COLO668 (cell line): ENCODE measurements around the gene SULT1A2.
"Not testable (repeated sequence)": the region's sequence is repeated elsewhere in the genome, so short reads cannot be mapped to it uniquely, and the experiment has no call there.

Source experiments
- DNase-seq: peaks from one replicate; lab custom pipeline; 2025; ENCODE audit not compliant: unreplicated experiment; lab: John Stamatoyannopoulos, UW

SULT1A2 gene

GRCh38 chr16:28609631-28610594 is 13.1 kb upstream of the SULT1A2 start, which contains the start of gene SULT1A1:
SULT1A1 (minus strand) TSS chr16:28610044; CDS start chr16:28608855, 1,189 bp downstream.
- DNase-seq: no peak

- DNase-seq: not testable (repeated sequence)
These were observed 12.2 kb upstream of the SULT1A2 start for GRCh38 chr16:28608867-28609596.

DNA sequence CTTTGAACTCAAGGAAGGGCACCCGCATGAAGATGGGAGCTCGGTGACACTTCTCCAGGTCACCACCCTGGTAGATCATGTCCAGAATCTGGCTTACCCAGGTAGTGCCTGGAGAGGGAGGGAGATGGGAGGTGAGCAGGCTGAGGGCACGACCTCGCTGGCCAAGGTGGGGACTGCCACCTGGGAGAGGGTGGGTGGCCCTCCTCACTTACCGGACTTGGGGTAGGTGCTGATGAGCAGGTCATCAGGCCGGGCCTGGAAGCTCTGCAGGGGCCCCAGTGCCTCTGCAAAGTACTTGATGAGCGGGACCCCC is 11.6 kb upstream of the SULT1A2 start:
- DNase-seq: not testable (repeated sequence)

DNA sequence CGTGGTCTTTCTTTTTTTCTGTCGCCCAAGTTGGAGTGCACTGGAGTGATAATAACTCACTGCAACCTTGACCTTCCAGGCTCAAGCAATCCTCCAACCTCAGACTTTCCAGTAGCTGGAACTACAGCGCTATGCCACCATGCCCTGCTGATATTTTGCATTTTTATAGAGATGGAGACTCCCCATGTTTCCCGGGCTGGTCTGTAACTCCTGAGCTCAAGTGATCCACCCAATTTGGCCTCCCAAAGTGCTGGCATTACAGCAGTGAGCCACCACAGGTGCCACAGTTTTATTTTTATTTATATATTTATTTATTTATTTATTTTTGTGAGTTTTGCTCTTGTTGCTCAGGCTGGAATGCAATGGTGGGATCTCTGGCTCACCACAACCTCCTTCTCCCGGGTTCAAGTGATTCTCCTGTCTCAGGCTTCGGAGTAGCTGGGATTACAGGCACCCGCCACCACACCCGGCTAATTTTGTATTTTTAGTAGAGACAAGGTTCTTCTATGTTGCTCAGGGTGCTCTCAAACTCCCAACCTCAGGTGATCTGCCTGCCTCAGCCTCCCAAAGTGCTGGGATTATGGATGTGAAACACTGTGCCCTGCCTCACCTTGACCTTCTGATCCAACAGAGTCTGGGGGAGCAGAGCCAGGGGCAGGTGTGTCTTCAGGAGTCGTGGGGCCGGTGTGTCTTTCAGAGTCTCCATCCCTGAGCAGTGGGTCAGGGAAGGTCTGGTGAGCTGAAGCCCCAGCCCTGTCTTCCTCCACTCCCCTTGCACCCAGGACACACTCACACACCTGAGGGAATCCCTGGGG is 11.0 kb upstream of the SULT1A2 start:
- DNase-seq: not testable (repeated sequence)

DNA sequence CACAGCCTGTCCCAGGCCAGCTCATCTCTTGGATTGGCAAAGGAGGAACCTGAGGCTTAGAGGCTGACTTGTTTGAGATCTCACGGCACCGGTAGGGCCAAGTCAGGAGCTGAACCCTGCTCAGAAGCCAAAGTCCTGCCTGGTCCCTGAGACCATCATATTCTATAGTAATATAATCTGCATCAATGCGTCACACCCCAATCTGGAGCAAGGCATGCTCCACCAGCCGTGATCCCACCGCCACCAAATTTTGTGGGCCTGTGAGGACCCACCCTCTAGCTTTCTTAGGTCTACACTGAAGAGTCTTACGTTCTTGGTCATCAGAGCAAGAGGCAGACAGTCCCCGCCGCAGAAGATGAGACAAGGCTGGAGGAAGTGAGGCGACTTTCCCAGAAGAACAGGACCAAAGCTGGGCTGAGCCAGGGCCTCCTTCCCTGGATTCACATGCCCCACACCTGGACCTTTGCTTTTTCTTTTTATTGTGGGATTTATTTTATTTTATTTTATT is 10.3 kb upstream of the SULT1A2 start:
- no peak for DNase-seq

GRCh38 chr16:28606291-28607115 is 9.7 kb upstream of the SULT1A2 start:
- DNase-seq: no peak

DNA sequence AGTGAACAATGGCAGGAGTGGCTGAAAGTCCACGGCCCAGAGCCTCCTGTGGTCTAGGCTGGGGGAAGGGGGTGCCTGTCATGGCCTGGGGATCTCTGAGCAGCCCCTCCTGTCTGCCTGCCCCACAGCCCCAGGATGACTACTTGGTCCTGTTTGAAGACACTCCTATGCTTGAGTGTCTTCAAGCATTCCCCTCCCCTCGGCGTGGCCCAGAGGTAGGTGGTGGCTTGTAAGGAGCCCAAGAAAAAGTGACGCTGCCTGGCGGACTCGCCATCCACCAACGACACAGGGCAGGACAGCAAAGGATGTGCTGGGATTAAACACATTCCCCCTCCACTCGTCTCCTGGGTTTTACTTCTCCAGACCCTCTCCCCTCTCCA is 7.3 kb upstream of the SULT1A2 start:
- no peak for DNase-seq

DNA sequence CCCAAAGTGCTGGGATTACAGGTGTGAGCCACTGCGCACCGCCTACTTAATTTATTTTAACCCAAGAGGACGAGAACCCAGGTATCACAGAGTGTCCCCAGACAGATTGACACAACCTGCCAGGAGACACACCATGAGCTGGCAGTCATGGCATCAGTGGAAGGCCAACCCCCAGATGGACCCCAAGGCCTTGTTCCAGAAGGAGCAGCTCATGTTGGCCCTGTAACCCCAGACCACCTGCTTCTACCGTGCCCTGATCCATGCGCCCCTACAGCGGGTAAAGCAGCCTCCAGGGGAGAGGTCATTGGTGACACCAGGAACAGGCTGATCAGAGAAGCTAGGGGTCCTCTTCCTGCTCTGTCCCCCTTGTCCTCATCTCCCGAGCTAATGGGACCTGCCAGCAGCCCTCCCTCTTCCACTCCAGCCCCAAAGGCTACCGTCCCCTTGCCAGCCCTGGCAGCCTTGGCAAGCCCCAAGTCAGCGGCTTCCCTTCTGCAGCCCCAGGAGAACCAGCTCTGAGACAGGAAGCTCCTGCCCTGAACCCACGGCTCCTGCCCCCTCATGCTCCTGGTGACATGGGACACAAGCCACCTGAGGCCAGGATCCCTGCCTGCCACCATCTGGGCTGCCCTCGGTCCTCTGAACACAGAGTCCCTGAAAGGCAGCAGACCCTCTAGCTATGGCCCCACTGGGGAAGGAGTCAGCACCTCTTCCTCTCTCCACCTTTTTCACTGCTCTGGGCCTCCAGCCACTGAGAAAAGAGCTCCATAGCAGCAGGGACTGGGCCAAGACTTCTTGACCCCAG is 6.7 kb upstream of the SULT1A2 start:
- DNase-seq: no peak

DNA sequence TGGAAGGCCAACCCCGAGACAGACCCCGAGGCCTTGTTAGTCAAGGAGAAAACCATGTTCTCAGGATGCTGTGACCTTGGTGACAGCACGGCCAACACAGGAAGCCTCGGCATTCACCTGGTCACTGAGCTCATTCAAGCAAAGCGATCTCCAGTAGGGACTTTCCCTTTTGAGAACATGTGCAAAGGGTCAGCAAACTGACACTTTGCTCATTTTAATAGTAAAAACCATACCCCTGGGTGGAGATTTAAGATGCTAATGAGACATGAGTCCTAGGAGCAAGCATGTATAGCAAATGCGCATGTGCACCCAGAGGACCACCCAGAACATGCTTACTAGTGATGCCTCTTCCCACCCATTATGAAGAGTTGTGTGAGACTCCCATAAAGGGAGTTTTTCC is 5.7 kb upstream of the SULT1A2 start:
- no peak for DNase-seq

DNA sequence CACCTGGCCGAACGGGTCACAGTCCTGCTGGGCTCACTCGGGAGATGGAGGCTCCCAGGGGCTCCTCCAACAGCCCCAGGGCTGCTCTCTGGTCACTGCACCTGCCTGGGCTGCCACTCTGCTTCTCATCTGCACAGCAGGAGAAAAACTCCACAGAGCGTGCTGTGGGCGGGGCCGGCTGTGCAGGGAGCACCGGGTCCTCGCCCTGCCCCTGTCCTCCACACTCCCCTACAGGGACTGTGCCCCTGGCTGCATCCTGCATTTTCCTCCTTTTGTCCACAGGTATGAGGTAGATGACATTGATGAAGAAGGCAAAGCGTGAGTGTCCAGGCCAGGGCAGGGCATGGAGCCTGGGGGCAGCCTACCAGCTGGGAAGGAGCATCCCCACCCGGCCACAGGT is 5.2 kb upstream of the SULT1A2 start:
- DNase-seq: not testable (repeated sequence)

DNA sequence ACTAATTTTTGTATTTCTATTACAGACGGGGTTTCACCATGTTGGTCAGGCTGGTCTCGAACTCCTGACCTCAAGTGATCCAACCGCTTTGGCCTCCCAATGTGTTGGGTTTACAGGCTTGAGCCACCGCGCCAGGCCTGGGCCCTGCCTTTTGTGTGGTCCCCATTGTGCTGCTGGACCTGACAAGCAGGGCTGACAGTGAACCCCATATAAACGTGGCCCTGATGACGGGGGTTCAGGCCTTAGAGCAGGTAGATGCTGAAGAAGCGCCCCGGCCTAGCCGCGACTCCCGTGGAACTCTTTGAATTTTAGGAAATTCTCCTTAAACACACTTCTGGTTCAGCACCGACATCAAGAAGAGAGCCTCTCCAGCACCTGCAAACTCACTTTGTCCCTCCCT is 4.7 kb upstream of the SULT1A2 start:
- not testable (repeated sequence) for DNase-seq

DNA sequence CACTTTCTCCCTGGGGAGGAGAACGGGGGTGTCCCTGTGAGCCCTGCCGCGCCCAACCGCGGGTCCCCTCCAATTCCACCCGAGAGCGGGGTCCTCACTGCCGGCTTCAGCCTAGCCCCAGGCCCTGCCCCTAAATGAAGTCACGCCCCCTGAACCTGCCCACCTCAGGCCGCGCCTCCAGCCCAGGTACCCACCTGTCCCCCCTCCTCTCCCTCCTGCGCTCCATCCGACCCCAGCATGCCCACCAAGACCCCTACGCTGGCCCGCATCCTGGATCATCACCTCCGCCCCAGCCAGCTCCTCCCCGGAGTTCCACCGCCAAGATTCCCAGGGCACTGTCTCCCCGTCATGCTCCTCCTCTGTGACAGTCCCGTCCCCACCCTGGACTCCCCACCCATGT is 4.1 kb upstream of the SULT1A2 start:
- DNase-seq: not testable (repeated sequence)

GRCh38 chr16:28599377-28600285 is 2.8 kb upstream of the SULT1A2 start:
- not testable (repeated sequence) for DNase-seq

- no peak for DNase-seq
These were observed 927 bp upstream of the SULT1A2 start for GRCh38 chr16:28597692-28598261.

- DNase-seq: no peak
These were observed 677 bp downstream of the SULT1A2 start for GRCh38 chr16:28596115-28596630.

- DNase-seq: not testable (repeated sequence)
These were observed 1.4 kb downstream of the SULT1A2 start for GRCh38 chr16:28595451-28595850.

DNA sequence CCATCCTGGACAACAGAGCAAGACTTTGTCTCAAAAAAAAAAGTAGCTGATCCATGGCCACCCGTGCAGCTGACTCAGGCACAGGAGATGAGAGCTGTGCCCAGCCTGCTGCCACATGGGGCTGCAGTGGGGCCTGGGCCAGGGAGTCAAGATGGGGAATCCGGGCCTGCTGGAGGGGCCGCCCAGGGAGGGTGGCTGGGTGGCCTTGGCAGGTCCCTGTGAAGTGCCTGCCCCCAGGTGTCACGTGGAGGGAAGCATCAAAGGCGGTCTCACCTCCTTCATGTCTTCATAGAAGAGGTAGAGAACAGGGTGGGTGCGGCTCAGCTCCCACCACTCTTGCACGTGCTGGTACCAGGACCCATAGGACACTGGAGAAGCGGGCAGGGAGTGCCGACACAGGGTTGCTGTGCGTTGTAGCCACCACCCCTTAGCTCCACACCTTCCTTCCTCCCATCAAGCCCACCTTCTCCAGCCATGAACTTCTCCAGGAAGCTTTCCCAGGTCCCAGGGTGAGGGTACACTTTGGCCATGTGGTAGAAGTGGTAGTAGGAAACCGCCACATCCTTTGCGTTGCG is 3.8 kb downstream of the SULT1A2 start:
- no peak for DNase-seq
